ENCODE measurements around the gene SLC35F3. TPM values are rescaled to one million over a fixed set of nuclear protein-coding genes. Genes with fewer than 3 reads are reported as not detected.

SLC35F3 gene
- total and polyA plus RNA-seq, 8 donors = 1.4 to 7.1 (median 2.5) TPM

DNA sequence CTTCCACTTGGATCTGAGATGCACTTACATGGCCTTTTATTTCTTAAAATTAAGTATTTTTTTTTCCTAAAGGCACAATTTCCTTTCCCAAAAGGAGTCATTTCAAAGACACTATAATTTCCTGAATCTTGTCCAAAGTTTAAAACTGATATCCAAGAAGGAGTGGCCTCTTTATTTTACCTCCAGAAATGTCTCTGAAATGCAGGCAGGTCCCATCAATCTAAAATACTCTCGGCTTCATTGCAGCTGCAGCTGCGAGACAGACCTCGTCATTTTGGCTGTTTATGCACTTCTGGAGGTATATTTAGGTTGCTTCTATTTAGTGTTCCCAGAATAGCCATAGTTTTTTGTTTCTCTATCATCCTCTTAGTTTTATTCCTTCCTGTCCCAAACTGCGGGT lies 296.1 kb downstream of the SLC35F3 start:
- H3K4me3 ChIP-seq = no peak overlapping the region
- H3K27ac ChIP-seq = no peak overlapping the region
- H3K9me3 ChIP-seq = no peaks in the 10 kb centered on the region
- intact Hi-C loops (cut with DNase I) = loop anchor here in 1 of 3 donors (10.0 kb wide), 1 partner anchor 104 kb away; no protein-coding TSS in a partner anchor
- FAIRE-seq = no peak
- H3K4me1 ChIP-seq = no peaks in the 10 kb centered on the region
- TF ChIP-seq, protein P1, sequence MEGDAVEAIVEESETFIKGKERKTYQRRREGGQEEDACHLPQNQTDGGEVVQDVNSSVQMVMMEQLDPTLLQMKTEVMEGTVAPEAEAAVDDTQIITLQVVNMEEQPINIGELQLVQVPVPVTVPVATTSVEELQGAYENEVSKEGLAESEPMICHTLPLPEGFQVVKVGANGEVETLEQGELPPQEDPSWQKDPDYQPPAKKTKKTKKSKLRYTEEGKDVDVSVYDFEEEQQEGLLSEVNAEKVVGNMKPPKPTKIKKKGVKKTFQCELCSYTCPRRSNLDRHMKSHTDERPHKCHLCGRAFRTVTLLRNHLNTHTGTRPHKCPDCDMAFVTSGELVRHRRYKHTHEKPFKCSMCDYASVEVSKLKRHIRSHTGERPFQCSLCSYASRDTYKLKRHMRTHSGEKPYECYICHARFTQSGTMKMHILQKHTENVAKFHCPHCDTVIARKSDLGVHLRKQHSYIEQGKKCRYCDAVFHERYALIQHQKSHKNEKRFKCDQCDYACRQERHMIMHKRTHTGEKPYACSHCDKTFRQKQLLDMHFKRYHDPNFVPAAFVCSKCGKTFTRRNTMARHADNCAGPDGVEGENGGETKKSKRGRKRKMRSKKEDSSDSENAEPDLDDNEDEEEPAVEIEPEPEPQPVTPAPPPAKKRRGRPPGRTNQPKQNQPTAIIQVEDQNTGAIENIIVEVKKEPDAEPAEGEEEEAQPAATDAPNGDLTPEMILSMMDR (IDR thresholded peaks at IDR 0.05) = no peak
- 75 to 79% methylated on average over 4 of the region's 4 CpGs for WGBS, 2 donors
- no peaks in the 10 kb centered on the region for H3K36me3 ChIP-seq
- ATAC-seq = no peak
- no peaks in the 10 kb centered on the region for H3K27me3 ChIP-seq
- no peak for DNase-seq

DNA sequence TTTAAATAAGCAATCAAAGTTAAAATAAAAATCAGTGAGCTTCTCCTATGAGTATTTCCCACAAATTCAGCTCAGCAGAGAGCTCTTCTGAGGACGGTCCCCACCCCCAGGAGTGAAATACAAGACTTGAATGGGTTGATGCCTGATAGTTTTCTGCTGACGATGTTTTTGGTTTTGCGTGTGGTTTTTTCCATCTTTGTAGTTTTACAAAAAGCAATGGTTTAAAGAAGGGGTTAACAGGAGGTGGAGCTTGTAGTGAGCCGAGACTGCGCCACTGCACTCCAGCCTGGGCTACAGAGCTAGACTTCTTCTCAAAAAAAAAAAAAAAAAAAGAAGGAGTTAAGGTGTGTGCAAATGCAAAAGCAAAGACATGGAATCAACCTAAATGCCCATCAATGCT lies 297.1 kb downstream of the SLC35F3 start:
- WGBS, 2 donors = 56 to 77% methylated on average over 5 of the region's 5 CpGs
- H3K4me3 ChIP-seq = no peak overlapping the region
- FAIRE-seq = no peak
- no peak overlapping the region for H3K27ac ChIP-seq
- no peak for DNase-seq
- no peaks in the 10 kb centered on the region for H3K9me3 ChIP-seq
- intact Hi-C loops (cut with DNase I) = loop anchor here in 1 of 3 donors (10.0 kb wide), 1 partner anchor 103 kb away; no protein-coding TSS in a partner anchor
- no peaks in the 10 kb centered on the region for H3K36me3 ChIP-seq
- H3K27me3 ChIP-seq = no peaks in the 10 kb centered on the region
- no peaks in the 10 kb centered on the region for H3K4me1 ChIP-seq
- ATAC-seq = no peak
- TF ChIP-seq, protein P1 (IDR thresholded peaks at IDR 0.05) = no peak

DNA sequence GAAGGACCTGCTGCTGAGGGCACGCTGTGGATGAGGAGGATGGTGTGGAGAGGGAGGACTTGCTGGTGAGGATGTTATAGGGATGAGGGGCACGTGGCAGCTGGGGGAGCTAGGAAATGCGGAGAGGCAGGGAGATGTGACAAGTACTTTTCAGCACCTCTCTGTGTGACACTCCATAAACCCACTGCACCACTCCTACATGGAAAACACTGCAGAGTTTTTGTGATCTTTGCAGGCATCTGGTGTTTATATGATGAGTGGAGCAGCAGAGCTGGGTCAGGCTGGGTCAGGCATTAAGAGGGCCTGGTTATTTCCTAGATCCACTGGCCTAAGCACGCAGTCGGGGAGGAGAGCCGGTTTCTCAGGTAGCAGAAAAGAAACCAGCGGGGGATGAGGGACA lies 301.5 kb downstream of the SLC35F3 start:
- no peak for ATAC-seq

DNA sequence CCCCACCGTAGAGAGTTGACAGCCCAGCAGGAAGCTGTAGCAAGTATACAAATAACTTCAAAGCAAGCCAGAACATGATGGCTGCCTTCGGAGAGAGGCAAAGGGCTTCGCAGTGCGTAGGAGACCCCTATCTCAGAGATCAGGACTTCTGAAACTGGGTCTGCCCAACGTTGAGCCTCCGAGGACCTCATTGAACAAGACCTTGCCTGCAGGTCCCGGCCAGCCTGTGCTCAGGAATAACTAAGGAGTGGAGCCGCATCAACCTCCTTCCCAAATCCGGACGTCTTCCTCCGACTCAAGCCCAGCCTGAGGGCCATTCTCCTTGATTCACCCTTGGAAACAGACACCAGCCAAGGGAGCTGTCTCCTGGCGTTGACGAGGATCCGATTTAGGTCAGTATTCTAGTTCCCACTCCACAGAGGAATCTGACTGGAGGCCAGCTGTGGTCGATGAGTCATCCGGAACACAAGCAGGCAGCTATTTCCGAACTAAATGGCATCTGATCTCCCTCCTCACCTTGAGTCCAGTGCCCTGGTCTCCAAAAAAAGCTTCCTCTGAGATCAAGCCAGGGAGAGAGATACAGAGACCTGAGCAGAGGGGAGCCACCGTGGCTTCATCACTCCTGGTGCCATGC lies 302.3 kb downstream of the SLC35F3 start:
- Histone ChIP-seq H3K4me3 (no peak overlapping the region), H3K9me3 (no peaks in the 10 kb centered on the region), H3K27me3 (no peaks in the 10 kb centered on the region), H3K36me3 (no peaks in the 10 kb centered on the region), H3K27ac (no peak overlapping the region), H3K4me1 (no peaks in the 10 kb centered on the region)
- DNase-seq (no peak), FAIRE-seq (no peak), ATAC-seq (no peak)
- 66 to 72% methylated on average over 18 of the region's 18 CpGs for WGBS, 2 donors
- intact Hi-C loops (cut with DNase I) = loop anchor here in 1 of 3 donors (10.0 kb wide), 1 partner anchor 98 kb away; no protein-coding TSS in a partner anchor
- TF ChIP-seq, protein P1 (IDR thresholded peaks at IDR 0.05) = no peak

More for the DNA sequence above, 301.5 kb downstream of the SLC35F3 start:
- no peaks in the 10 kb centered on the region for H3K4me1 ChIP-seq
- TF ChIP-seq, protein P1 (IDR thresholded peaks at IDR 0.05) = no peak
- no peaks in the 10 kb centered on the region for H3K9me3 ChIP-seq
- FAIRE-seq (no peak), DNase-seq (no peak)
- 59 to 65% methylated on average over 7 of the region's 7 CpGs for WGBS, 2 donors
- no peaks in the 10 kb centered on the region for H3K27me3 ChIP-seq
- intact Hi-C loops (cut with DNase I) = loop anchor here in 1 of 3 donors (10.0 kb wide), 1 partner anchor 99 kb away; no protein-coding TSS in a partner anchor
- H3K27ac ChIP-seq = no peak overlapping the region
- H3K4me3 ChIP-seq = no peak overlapping the region
- H3K36me3 ChIP-seq = no peaks in the 10 kb centered on the region

DNA sequence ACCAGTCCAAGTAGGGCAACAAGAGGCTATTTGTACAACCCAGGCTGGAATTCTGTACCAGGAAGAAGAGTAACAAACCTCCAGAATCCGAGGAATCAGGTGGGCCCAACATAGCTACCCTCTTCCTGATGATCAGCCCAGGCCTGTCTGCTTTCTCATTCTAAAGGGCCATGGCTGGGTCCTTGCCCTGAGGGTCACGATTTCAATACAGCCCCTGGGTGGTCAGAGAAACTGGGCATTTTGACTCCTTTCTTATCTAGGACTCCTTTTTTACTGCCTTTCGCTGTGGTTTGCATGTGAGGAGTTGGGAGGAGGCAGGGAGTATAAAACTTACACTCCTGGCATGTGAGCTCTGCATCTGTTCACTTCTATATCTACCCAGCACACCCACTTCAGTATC lies 303.9 kb downstream of the SLC35F3 start:
- ATAC-seq = no peak
- 53 to 64% methylated on average over 3 of the region's 3 CpGs for WGBS, 2 donors

More for the DNA sequence above, 303.9 kb downstream of the SLC35F3 start:
- intact Hi-C loops (cut with DNase I) = loop anchor here in 1 of 3 donors (10.0 kb wide), 1 partner anchor 96 kb away; no protein-coding TSS in a partner anchor
- FAIRE-seq = no peak
- no peak for DNase-seq
- TF ChIP-seq, protein P1 (IDR thresholded peaks at IDR 0.05) = no peak
- Histone ChIP-seq H3K36me3 (no peaks in the 10 kb centered on the region), H3K27ac (no peak overlapping the region), H3K27me3 (no peaks in the 10 kb centered on the region), H3K4me1 (no peaks in the 10 kb centered on the region), H3K4me3 (no peak overlapping the region), H3K9me3 (no peaks in the 10 kb centered on the region)
